Nephron (organoid): Measurements from ENCODE around the gene SV2B.

ENCODE experiments used
- H3K27ac Mint-ChIP-seq, 3 experiments: 2 replicates each; pipeline ENCODE4 v1.8.0; 2020; ENCODE audit warnings: mixed read lengths in 3 of 3, mild to moderate bottlenecking in 2 of 3, moderate library complexity in 1 of 3
- H3K27me3 Mint-ChIP-seq: 2 replicates; pipeline ENCODE4 v1.8.0; 2021; ENCODE audit warnings: low read depth, mild to moderate bottlenecking, moderate library complexity, mixed read lengths
- H3K36me3 Mint-ChIP-seq: 2 replicates; pipeline ENCODE4 v1.8.0; 2020; ENCODE audit warnings: low read depth, mixed read lengths
- H3K4me1 Mint-ChIP-seq: 2 replicates; pipeline ENCODE4 v1.8.0; 2020; ENCODE audit warnings: mixed read lengths
- H3K4me3 Mint-ChIP-seq, 3 experiments: 2 replicates each; pipeline ENCODE4 v1.8.0; 2020; ENCODE audit warnings: mild to moderate bottlenecking in 3 of 3, mixed read lengths in 3 of 3, moderate library complexity in 2 of 3
- H3K9me3 Mint-ChIP-seq: 2 replicates; pipeline ENCODE4 v1.8.0; 2020; ENCODE audit warnings: mixed read lengths
- CTCF ChIP-seq, 3 experiments: fragments of 200-600 bp; sonication (generic); IDR thresholded peaks; one replicate each; pipeline ENCODE4 v1.5.0; 2021; ENCODE audit warnings: antibody characterized with exemption in 3 of 3; ENCODE audit not compliant: unreplicated experiment in 3 of 3

Gene SV2B

GRCh38 chr15:91253605-91254004, 153.5 kb downstream of the SV2B start:
- Mint-ChIP-seq H3K9me3 (no peaks in the 10 kb centered on the region), H3K4me3 (no peak overlapping the region), H3K36me3 (no peaks in the 10 kb centered on the region), H3K27ac (no peak overlapping the region), H3K4me1 (no peaks in the 10 kb centered on the region), H3K27me3 (peaks cover 48% of the 10 kb centered on the region)
- TF ChIP-seq CTCF (IDR thresholded peaks at IDR 0.05; ENCODE audit: unreplicated experiment in 3 of 3): no peak

GRCh38 chr15:91254766-91255165, 154.7 kb downstream of the SV2B start:
- no peak overlapping the region for H3K4me3 Mint-ChIP-seq
- peaks cover 38% of the 10 kb centered on the region for H3K27me3 Mint-ChIP-seq
- no peaks in the 10 kb centered on the region for H3K9me3 Mint-ChIP-seq
- no peak for TF ChIP-seq CTCF (IDR thresholded peaks at IDR 0.05; ENCODE audit: unreplicated experiment in 3 of 3)
- H3K36me3 Mint-ChIP-seq: no peaks in the 10 kb centered on the region
- no peak overlapping the region for H3K27ac Mint-ChIP-seq
- no peaks in the 10 kb centered on the region for H3K4me1 Mint-ChIP-seq

- H3K27ac Mint-ChIP-seq: no peak overlapping the region
- no peak overlapping the region for H3K4me3 Mint-ChIP-seq
- H3K4me1 Mint-ChIP-seq: no peaks in the 10 kb centered on the region
- H3K27me3 Mint-ChIP-seq: peaks cover 34% of the 10 kb centered on the region
- TF ChIP-seq CTCF (IDR thresholded peaks at IDR 0.05; ENCODE audit: unreplicated experiment in 3 of 3): no peak
- H3K9me3 Mint-ChIP-seq: no peaks in the 10 kb centered on the region
- no peaks in the 10 kb centered on the region for H3K36me3 Mint-ChIP-seq
Measured at GRCh38 chr15:91255670-91256192, 155.7 kb downstream of the SV2B start.

- peaks cover 16% of the 10 kb centered on the region for H3K27me3 Mint-ChIP-seq
- TF ChIP-seq CTCF (IDR thresholded peaks at IDR 0.05; ENCODE audit: unreplicated experiment in 3 of 3): no peak
- H3K4me1 Mint-ChIP-seq: no peaks in the 10 kb centered on the region
Measured at GRCh38 chr15:91257746-91258414, 157.8 kb downstream of the SV2B start.

GRCh38 chr15:91258415-91258759, 158.3 kb downstream of the SV2B start:
- no peak overlapping the region for H3K27ac Mint-ChIP-seq
- H3K27me3 Mint-ChIP-seq: peaks cover 13% of the 10 kb centered on the region
- no peak overlapping the region for H3K4me3 Mint-ChIP-seq
- no peaks in the 10 kb centered on the region for H3K4me1 Mint-ChIP-seq
- no peaks in the 10 kb centered on the region for H3K9me3 Mint-ChIP-seq
- no peak for TF ChIP-seq CTCF (IDR thresholded peaks at IDR 0.05; ENCODE audit: unreplicated experiment in 3 of 3)
- H3K36me3 Mint-ChIP-seq: no peaks in the 10 kb centered on the region

More at GRCh38 chr15:91257746-91258414, 157.8 kb downstream of the SV2B start:
- H3K4me3 Mint-ChIP-seq: no peak overlapping the region
- no peaks in the 10 kb centered on the region for H3K9me3 Mint-ChIP-seq
- H3K36me3 Mint-ChIP-seq: no peaks in the 10 kb centered on the region
- H3K27ac Mint-ChIP-seq: no peak overlapping the region

GRCh38 chr15:91259077-91259476, 159.0 kb downstream of the SV2B start:
- Mint-ChIP-seq H3K27me3 (peaks cover 13% of the 10 kb centered on the region), H3K27ac (no peak overlapping the region), H3K4me1 (no peaks in the 10 kb centered on the region), H3K36me3 (no peaks in the 10 kb centered on the region), H3K9me3 (no peaks in the 10 kb centered on the region), H3K4me3 (no peak overlapping the region)
- no peak for TF ChIP-seq CTCF (IDR thresholded peaks at IDR 0.05; ENCODE audit: unreplicated experiment in 3 of 3)
